ENCODE data around the gene KRTAP12-1.

- TF ChIP-seq ZFP3 (CRISPR knock-in tag; IDR thresholded peaks at IDR 0.05) = no peak
- TF ChIP-seq PATZ1 (CRISPR knock-in tag; IDR thresholded peaks at IDR 0.05; ENCODE audit: borderline replicate concordance) = no peak
- TF ChIP-seq ZNF565 (CRISPR knock-in tag; conservative IDR thresholded peaks at IDR 0.05; ENCODE audit: low read depth) = no peak
Measured at GRCh38 chr21:44699502-44700001, 17.6 kb upstream of the KRTAP12-1 start.

All from SK-N-SH treated with all-trans-retinoic acid at 6 μM for 48 hours (cell line).